ENCODE data around the gene DTL. TPM values are rescaled to one million over a fixed set of nuclear protein-coding genes. Genes with fewer than 3 reads are reported as not detected.

Gene DTL
- polyA plus RNA-seq, 1 of the 3 experiments (the other 2 are of a cell fraction) = 9.3 TPM

- no peak for DNase-seq
- H3K4me3 ChIP-seq (ENCODE audit: low read depth in 2 of 2, low read length in 1 of 2) = no peak overlapping the region
- TF ChIP-seq SIN3A (IDR thresholded peaks at IDR 0.05; ENCODE audit: borderline replicate concordance, low read depth, low read length) (no peak), CTCF (IDR thresholded peaks at IDR 0.05) (no peak), RCOR1 (IDR thresholded peaks at IDR 0.05; ENCODE audit: low read length) (no peak), USF1 (IDR thresholded peaks at IDR 0.05; ENCODE audit: borderline replicate concordance, low read depth) (no peak)
- TF ChIP-seq, protein P1, sequence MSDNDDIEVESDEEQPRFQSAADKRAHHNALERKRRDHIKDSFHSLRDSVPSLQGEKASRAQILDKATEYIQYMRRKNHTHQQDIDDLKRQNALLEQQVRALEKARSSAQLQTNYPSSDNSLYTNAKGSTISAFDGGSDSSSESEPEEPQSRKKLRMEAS (IDR thresholded peaks at IDR 0.05; ENCODE audit: low read depth) = no peak
- H3K9ac ChIP-seq = no peak overlapping the region
- H3K27ac ChIP-seq (ENCODE audit: low read depth in 2 of 2, low read length in 1 of 2) = no peak overlapping the region
- ChIA-PET POLR2A (no interaction called here), CTCF (no interaction called here)
- H2AFZ ChIP-seq (ENCODE audit: low read depth) = no peak overlapping the region
- H3K27me3 ChIP-seq (ENCODE audit: insufficient read depth) = no peaks in the 10 kb centered on the region
- H3K4me2 ChIP-seq = no peak overlapping the region
- peaks cover 2 to 9% of the 10 kb centered on the region in 2 experiments for H3K36me3 ChIP-seq (replicated peaks in 1 of 2; ENCODE audit: control insufficient read depth in 1 of 2, insufficient read depth in 2 of 2, low read length in 1 of 2)
- no peaks in the 10 kb centered on the region for H3F3A ChIP-seq (replicated peaks; ENCODE audit: insufficient read depth)
- peaks cover 0 to 4% of the 10 kb centered on the region in 2 experiments; a peak in 2 of 4 replicates for H3K4me1 ChIP-seq (ENCODE audit: control insufficient read depth in 1 of 2, insufficient read depth in 2 of 2, low read depth in 1 of 2, low read length in 1 of 2)
- WGBS (ENCODE audit: low lambda C conversion rate) = 100% methylated on average over 2 of the region's 2 CpGs
- no peaks in the 10 kb centered on the region for H4K20me1 ChIP-seq (ENCODE audit: insufficient read depth)
- no peaks in the 10 kb centered on the region for H3K9me2 ChIP-seq
- H3K79me2 ChIP-seq (ENCODE audit: insufficient read depth) = peaks cover 2% of the 10 kb centered on the region; the same call in 1 of the 2 replicates
- H3K9me3 ChIP-seq = no peaks in the 10 kb centered on the region
Measured at GRCh38 chr1:212113706-212114105, 78.2 kb downstream of the DTL start.

- TF ChIP-seq RXRA (IDR thresholded peaks at IDR 0.05; ENCODE audit: borderline replicate concordance, low read depth) = no peak
- no peak for TF ChIP-seq NRF1 (IDR thresholded peaks at IDR 0.05; ENCODE audit: low read depth, low read length)
- TF ChIP-seq FOXJ3 (CRISPR knock-in tag; IDR thresholded peaks at IDR 0.05) = no peak
- TF ChIP-seq SMC3 (IDR thresholded peaks at IDR 0.05; ENCODE audit: low read depth, low read length) = no peak
- no peak for TF ChIP-seq GABPA (IDR thresholded peaks at IDR 0.05; ENCODE audit: low read depth)
- TF ChIP-seq, protein P2, sequence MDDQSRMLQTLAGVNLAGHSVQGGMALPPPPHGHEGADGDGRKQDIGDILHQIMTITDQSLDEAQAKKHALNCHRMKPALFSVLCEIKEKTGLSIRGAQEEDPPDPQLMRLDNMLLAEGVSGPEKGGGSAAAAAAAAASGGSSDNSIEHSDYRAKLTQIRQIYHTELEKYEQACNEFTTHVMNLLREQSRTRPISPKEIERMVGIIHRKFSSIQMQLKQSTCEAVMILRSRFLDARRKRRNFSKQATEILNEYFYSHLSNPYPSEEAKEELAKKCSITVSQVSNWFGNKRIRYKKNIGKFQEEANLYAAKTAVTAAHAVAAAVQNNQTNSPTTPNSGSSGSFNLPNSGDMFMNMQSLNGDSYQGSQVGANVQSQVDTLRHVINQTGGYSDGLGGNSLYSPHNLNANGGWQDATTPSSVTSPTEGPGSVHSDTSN (IDR thresholded peaks at IDR 0.05) = no peak
- TF ChIP-seq EZH2phosphoT487 (IDR thresholded peaks at IDR 0.05; ENCODE audit: borderline replicate concordance, low read depth) = no peak
- TF ChIP-seq CHD2 (IDR thresholded peaks at IDR 0.05; ENCODE audit: low read length, partially characterized antibody) = no peak
- TF ChIP-seq TAF1 (IDR thresholded peaks at IDR 0.05; ENCODE audit: borderline replicate concordance, low read depth, low read length) = no peak
- TF ChIP-seq, protein P3, sequence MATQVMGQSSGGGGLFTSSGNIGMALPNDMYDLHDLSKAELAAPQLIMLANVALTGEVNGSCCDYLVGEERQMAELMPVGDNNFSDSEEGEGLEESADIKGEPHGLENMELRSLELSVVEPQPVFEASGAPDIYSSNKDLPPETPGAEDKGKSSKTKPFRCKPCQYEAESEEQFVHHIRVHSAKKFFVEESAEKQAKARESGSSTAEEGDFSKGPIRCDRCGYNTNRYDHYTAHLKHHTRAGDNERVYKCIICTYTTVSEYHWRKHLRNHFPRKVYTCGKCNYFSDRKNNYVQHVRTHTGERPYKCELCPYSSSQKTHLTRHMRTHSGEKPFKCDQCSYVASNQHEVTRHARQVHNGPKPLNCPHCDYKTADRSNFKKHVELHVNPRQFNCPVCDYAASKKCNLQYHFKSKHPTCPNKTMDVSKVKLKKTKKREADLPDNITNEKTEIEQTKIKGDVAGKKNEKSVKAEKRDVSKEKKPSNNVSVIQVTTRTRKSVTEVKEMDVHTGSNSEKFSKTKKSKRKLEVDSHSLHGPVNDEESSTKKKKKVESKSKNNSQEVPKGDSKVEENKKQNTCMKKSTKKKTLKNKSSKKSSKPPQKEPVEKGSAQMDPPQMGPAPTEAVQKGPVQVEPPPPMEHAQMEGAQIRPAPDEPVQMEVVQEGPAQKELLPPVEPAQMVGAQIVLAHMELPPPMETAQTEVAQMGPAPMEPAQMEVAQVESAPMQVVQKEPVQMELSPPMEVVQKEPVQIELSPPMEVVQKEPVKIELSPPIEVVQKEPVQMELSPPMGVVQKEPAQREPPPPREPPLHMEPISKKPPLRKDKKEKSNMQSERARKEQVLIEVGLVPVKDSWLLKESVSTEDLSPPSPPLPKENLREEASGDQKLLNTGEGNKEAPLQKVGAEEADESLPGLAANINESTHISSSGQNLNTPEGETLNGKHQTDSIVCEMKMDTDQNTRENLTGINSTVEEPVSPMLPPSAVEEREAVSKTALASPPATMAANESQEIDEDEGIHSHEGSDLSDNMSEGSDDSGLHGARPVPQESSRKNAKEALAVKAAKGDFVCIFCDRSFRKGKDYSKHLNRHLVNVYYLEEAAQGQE (IDR thresholded peaks at IDR 0.05; ENCODE audit: low read depth, low read length) = no peak
- TF ChIP-seq MEF2A (IDR thresholded peaks at IDR 0.05; ENCODE audit: borderline replicate concordance, low read depth) = no peak
- TF ChIP-seq JUND (IDR thresholded peaks at IDR 0.05) = no peak
- TF ChIP-seq YY1 (IDR thresholded peaks at IDR 0.05; ENCODE audit: low read depth) = no peak
- no peak for TF ChIP-seq POLR2AphosphoS5 (IDR thresholded peaks at IDR 0.05; ENCODE audit: low read depth, low read length)
- no peak for TF ChIP-seq NFIC (IDR thresholded peaks at IDR 0.05; ENCODE audit: borderline replicate concordance)
- TF ChIP-seq MXI1 (IDR thresholded peaks at IDR 0.05; ENCODE audit: low read depth, low read length) = no peak
- 66% methylated on average over 7 of the region's 7 CpGs for WGBS (ENCODE audit: low lambda C conversion rate)
- no peak overlapping the region for H3K4me3 ChIP-seq (ENCODE audit: low read depth in 2 of 2, low read length in 1 of 2)
- no peaks in the 10 kb centered on the region for H3K36me3 ChIP-seq (replicated peaks in 1 of 2; ENCODE audit: control insufficient read depth in 1 of 2, insufficient read depth in 2 of 2, low read length in 1 of 2)
- H2AFZ ChIP-seq (ENCODE audit: low read depth) = no peak overlapping the region
- H3F3A ChIP-seq (replicated peaks; ENCODE audit: insufficient read depth) = no peaks in the 10 kb centered on the region
- peaks cover 0 to 2% of the 10 kb centered on the region in 2 experiments; a peak in 1 of 4 replicates for H3K4me1 ChIP-seq (ENCODE audit: control insufficient read depth in 1 of 2, insufficient read depth in 2 of 2, low read depth in 1 of 2, low read length in 1 of 2)
- ChIA-PET POLR2A (no interaction called here), CTCF (interaction anchor here (1.4 kb wide), 1 partner anchor 13 kb away, joined by 5 read pairs; no protein-coding TSS in a partner anchor)
- no peak overlapping the region for H3K9ac ChIP-seq
- DNase-seq = no peak
- no peaks in the 10 kb centered on the region for H3K79me2 ChIP-seq (ENCODE audit: insufficient read depth)
- no peak overlapping the region for H3K27ac ChIP-seq (ENCODE audit: low read depth in 2 of 2, low read length in 1 of 2)
- H4K20me1 ChIP-seq (ENCODE audit: insufficient read depth) = no peaks in the 10 kb centered on the region
- H3K9me2 ChIP-seq = no peaks in the 10 kb centered on the region
- no peaks in the 10 kb centered on the region for H3K9me3 ChIP-seq
- no peak overlapping the region for H3K4me2 ChIP-seq
- no peaks in the 10 kb centered on the region for H3K27me3 ChIP-seq (ENCODE audit: insufficient read depth)
Measured at GRCh38 chr1:212118167-212118871, 82.8 kb downstream of the DTL start.

Measured in SK-N-SH (cell line).